ENCODE measurements around the gene DLG1.
"Not testable (repeated sequence)": the region's sequence is repeated elsewhere in the genome, so short reads cannot be mapped to it uniquely, and the experiment has no call there.

Gene DLG1

GRCh38 chr3:197080344-197080743, 218.1 kb downstream of the DLG1 start:
- DNase-seq: no peak

- DNase-seq: no peak
These were observed 222.0 kb downstream of the DLG1 start for GRCh38 chr3:197076415-197076814.

- no peak for DNase-seq
These were observed 230.3 kb downstream of the DLG1 start for GRCh38 chr3:197068077-197068476.

- DNase-seq: no peak
These were observed 233.6 kb downstream of the DLG1 start for GRCh38 chr3:197064771-197065170.

- no peak for DNase-seq
These were observed 236.0 kb downstream of the DLG1 start for GRCh38 chr3:197062446-197062845.

GRCh38 chr3:197051637-197052036, 246.8 kb downstream of the DLG1 start:
- not testable (repeated sequence) for DNase-seq

- DNase-seq: no peak
These were observed 247.9 kb downstream of the DLG1 start for GRCh38 chr3:197050511-197050910.

GRCh38 chr3:197042539-197042938, 255.9 kb downstream of the DLG1 start:
- no peak for DNase-seq

GRCh38 chr3:197041875-197042488, 256.4 kb downstream of the DLG1 start:
- DNase-seq: no peak

- no peak for DNase-seq
These were observed 257.8 kb downstream of the DLG1 start for GRCh38 chr3:197040658-197041057.

- DNase-seq: no peak
These were observed 259.5 kb downstream of the DLG1 start for GRCh38 chr3:197038679-197039462.

GRCh38 chr3:197035577-197035976, 262.8 kb downstream of the DLG1 start:
- no peak for DNase-seq

GRCh38 chr3:197034778-197035177, 263.6 kb downstream of the DLG1 start:
- DNase-seq: not testable (repeated sequence)

GRCh38 chr3:197033764-197034163, 264.6 kb downstream of the DLG1 start:
- DNase-seq: not testable (repeated sequence)

- DNase-seq: no peak
These were observed 266.8 kb downstream of the DLG1 start for GRCh38 chr3:197031315-197032285.

GRCh38 chr3:197030379-197031314, 267.8 kb downstream of the DLG1 start:
- DNase-seq: no peak

- DNase-seq: peak; percentile 80
These were observed 268.8 kb downstream of the DLG1 start, which contains the start of gene MELTF for GRCh38 chr3:197029511-197030167. Gene MELTF, minus strand, starts transcription at chr3:197029817. Its CDS starts 115 bp downstream, at chr3:197029702.

GRCh38 chr3:197028728-197029510, 269.5 kb downstream of the DLG1 start:
- DNase-seq: peak; percentile 34

- DNase-seq: no peak
These were observed 270.3 kb downstream of the DLG1 start for GRCh38 chr3:197027896-197028727.

Data from CD4-positive, alpha-beta T cell treated with Interleukin-17A for 4 hours (primary cell).